ENCODE results near the gene VWA3A. TPM values are rescaled to one million over a fixed set of nuclear protein-coding genes. Genes with fewer than 3 reads are reported as not detected.

VWA3A gene
- total and polyA plus RNA-seq, 2 of the 8 experiments (the other 6 are each of a cell fraction or from before 2014, with no cell fraction given), result 0.05 TPM; not detected in 1

- no peak overlapping the region for H4K91ac ChIP-seq (replicated peaks; ENCODE audit: insufficient read length, low read length)
- H4K8ac ChIP-seq (ENCODE audit: extremely low read depth, insufficient read depth, low read length), result no peak overlapping the region
- ChIA-PET CTCF (ENCODE audit: partially characterized antibody) (interaction anchor here (0.6 to 6.1 kb wide), 9 partner anchors 9 to 95 kb away, joined by 3 to 63 read pairs (median 4); no protein-coding TSS in a partner anchor), POLR2A (ENCODE audit: partially characterized antibody) (no interaction called here)
- H3K56ac ChIP-seq (replicated peaks; ENCODE audit: insufficient read length, low read depth, low read length), result no peak overlapping the region
- DNase-seq (ENCODE audit: low read depth in 1 of 2, low spot score in 2 of 2), result no peak
- no peaks in the 10 kb centered on the region for H3K27me3 ChIP-seq (replicated peaks in 1 of 4; ENCODE audit: control insufficient read depth in 3 of 4, extremely low read depth in 1 of 4, insufficient read depth in 3 of 4, low read length in 3 of 4)
- H3K4ac ChIP-seq (replicated peaks; ENCODE audit: insufficient read length, low read depth, low read length), result no peak overlapping the region
- H3K4me2 ChIP-seq (ENCODE audit: insufficient read depth in 1 of 2, low read depth in 2 of 2, low read length in 2 of 2), result no peak overlapping the region
- no peak overlapping the region for H3K9ac ChIP-seq (replicated peaks in 1 of 4; ENCODE audit: extremely low read depth in 1 of 4, low read depth in 3 of 4, low read length in 3 of 4)
- H2BK15ac ChIP-seq (ENCODE audit: low read length), result no peak overlapping the region
- H3K14ac ChIP-seq (ENCODE audit: insufficient read length), result no peak overlapping the region
- H3K79me2 ChIP-seq (ENCODE audit: control insufficient read depth in 1 of 2, insufficient read depth in 2 of 2, low read length in 2 of 2), result no peaks in the 10 kb centered on the region
- no peak overlapping the region for H3K18ac ChIP-seq (ENCODE audit: extremely low read depth, low read length)
- H3K27ac ChIP-seq (ENCODE audit: low read depth, low read length), result no peak overlapping the region
- no peak for FAIRE-seq
- no peak overlapping the region for H2AK5ac ChIP-seq (ENCODE audit: low read depth, low read length)
- H4K5ac ChIP-seq (ENCODE audit: insufficient read length, low read depth, low read length), result no peak overlapping the region
- H3K23me2 ChIP-seq (ENCODE audit: low read depth, low read length), result 0 out of 2 replicates have a peak, but pooled peaks cover 2% of the 10 kb centered on the region
- peaks cover 0 to 12% (median 3%) of the 10 kb centered on the region in 4 experiments; a peak in 6 of 7 replicates for H3K4me1 ChIP-seq (replicated peaks in 1 of 4; ENCODE audit: control insufficient read depth in 3 of 4, insufficient read depth in 4 of 4, low read length in 3 of 4)
- no peak overlapping the region for H3K4me3 ChIP-seq (ENCODE audit: extremely low read depth in 1 of 4, insufficient read depth in 2 of 4, low read depth in 3 of 4, low read length in 4 of 4)
- no peaks in the 10 kb centered on the region for H4K20me1 ChIP-seq (replicated peaks in 1 of 2; ENCODE audit: control insufficient read depth in 1 of 2, insufficient read depth in 2 of 2, low read length in 2 of 2)
- no peak overlapping the region for H2AFZ ChIP-seq (ENCODE audit: low read length)
- H3K36me3 ChIP-seq (ENCODE audit: control insufficient read depth in 2 of 4, insufficient read depth in 4 of 4, low read length in 3 of 4), result no peaks in the 10 kb centered on the region
- no peak overlapping the region for H3K23ac ChIP-seq (ENCODE audit: insufficient read length)
- no peaks in the 10 kb centered on the region for H3K79me1 ChIP-seq (ENCODE audit: low read depth, low read length)
- H2BK20ac ChIP-seq (ENCODE audit: low read length), result no peak overlapping the region
- WGBS, 2 experiments (ENCODE audit: extremely low coverage in 1 of 2, insufficient coverage in 1 of 2, insufficient read length in 1 of 2, insufficient replicate concordance in 2 of 2, low coverage in 1 of 2, low lambda C conversion rate in 2 of 2, missing lambda C conversion rate in 1 of 2), result 98% methylated on average over 3 of the region's 3 CpGs; no CpG with 5 or more reads in 1 of the 2 experiments
- no peak overlapping the region for H2BK120ac ChIP-seq (replicated peaks; ENCODE audit: low read depth, low read length)
- H3K9me3 ChIP-seq (ENCODE audit: insufficient read depth in 2 of 2, low read depth in 1 of 2, low read length in 1 of 2), result no peaks in the 10 kb centered on the region
- H2BK5ac ChIP-seq (ENCODE audit: low read depth, low read length), result no peak overlapping the region
- H2BK12ac ChIP-seq (ENCODE audit: low read depth, low read length), result no peak overlapping the region
- TF ChIP-seq SAP30 (IDR thresholded peaks at IDR 0.05; ENCODE audit: insufficient read depth, insufficient replicate concordance, low read length) (no peak), CBX5 (IDR thresholded peaks at IDR 0.05; ENCODE audit: low read depth, low read length) (no peak), CTBP2 (IDR thresholded peaks at IDR 0.05; ENCODE audit: borderline replicate concordance, insufficient read depth, insufficient read length, low read length) (no peak), JUN (IDR thresholded peaks at IDR 0.05; ENCODE audit: low read depth, low read length) (no peak), USF2 (IDR thresholded peaks at IDR 0.05; ENCODE audit: low read length) (no peak)
These were observed 1.7 kb downstream of the VWA3A start for GRCh38 chr16:22093996-22094395.

Data from H1 (cell line).